SIG-M5 (cell line): ENCODE results near the gene NPTX1.
"Not testable (repeated sequence)": the region's sequence is repeated elsewhere in the genome, so short reads cannot be mapped to it uniquely, and the experiment has no call there.

Source experiments
- DNase-seq: peaks from one replicate; lab custom pipeline; 2025; lab: John Stamatoyannopoulos, UW

NPTX1 gene

DNA sequence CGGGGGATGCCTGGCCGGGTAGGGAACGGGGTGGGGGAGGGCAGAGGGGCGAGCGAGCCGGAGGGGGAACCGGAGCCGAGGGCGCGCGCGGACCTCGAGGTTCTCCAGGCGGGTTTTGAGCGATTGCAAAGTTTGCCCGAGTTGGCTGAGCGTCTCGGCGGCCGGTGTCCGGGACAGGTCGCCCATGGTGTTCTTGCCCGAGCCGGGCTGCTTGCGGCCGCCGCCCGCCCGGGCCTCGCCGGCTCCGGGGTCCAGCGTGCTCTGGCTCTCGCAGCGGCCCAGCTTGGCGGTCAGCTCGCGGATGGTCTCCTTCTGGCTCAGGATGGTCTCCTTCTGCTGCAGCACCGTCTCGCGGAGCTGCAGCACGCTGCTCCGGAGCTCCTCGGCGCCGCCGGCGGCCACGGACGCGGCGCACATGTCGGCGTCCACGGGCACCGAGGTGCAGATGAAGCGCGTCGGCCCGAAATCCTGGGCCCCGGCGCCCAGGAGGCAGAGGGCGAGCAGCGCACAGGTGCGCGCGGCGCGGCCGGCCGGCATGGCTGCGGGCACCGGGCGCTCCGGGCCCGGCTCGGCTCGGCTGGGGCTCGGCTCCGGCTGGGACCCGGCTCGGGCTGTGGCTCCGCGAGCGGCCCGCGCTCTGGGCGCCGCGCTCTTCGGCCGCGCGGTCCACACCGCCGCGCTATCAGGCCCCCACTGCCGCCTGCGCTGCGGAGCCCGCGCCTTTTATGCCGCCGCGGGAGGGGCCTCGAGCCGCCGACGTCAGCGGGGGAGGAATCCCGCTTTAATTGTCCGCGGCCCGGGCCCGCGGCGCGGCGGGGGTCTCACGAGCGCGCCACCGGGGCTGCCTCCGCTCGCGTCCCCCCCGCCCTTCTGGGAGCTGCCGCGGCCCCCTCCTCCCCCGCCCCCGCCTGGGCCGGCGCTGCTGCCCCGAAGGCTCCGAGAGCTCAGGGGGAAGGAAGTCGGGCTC, at the start of gene NPTX1:
Gene NPTX1, minus strand, starts transcription at position 698 of the 967 bp plus-strand sequence. Its CDS starts 161 bp downstream, at position 537.
- DNase-seq, result no peak

GRCh38 chr17:80523956-80524712, 47.7 kb upstream of the NPTX1 start:
- DNase-seq, result no peak

DNA sequence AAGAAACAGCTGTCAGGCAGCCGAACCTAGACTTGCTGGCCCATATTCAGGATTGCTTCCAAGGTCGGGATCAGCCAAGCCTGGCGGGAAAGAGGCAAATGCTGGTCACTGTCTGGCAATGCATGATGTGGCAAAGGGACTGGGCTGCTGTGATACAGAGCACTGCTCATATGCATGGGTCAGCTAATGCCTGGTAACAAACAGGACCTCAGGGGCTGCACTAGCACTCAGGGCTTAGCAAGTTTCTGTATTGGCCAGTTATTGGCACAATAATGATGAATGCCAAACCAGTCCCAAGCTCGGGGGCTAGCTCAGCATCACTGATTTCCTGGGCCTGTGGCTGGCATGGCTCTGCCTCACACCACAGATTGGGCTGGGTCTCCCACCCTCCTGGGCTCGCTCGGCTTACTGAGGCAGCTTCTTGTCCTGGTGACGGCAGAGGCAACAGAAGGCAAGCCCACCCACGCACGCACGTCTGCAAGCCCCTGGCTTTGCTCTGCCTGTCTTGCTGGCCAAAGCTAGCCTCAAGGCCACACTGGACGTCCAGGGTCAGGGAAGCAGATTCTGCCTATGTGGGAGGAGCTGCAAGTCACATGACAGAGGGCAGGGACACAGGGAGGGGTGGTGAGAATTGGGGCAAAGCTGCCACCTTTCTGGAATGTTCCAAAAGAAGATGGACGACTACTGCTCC, 46.8 kb upstream of the NPTX1 start:
- no peak for DNase-seq

- DNase-seq, result no peak
Observed at GRCh38 chr17:80520810-80521455, 44.5 kb upstream of the NPTX1 start.

GRCh38 chr17:80519091-80519781, 42.8 kb upstream of the NPTX1 start:
- DNase-seq, result no peak

GRCh38 chr17:80518392-80518791, 42.0 kb upstream of the NPTX1 start:
- DNase-seq, result no peak

- DNase-seq, result no peak
Observed at GRCh38 chr17:80517641-80518040, 41.2 kb upstream of the NPTX1 start.

GRCh38 chr17:80516171-80516932, 39.9 kb upstream of the NPTX1 start:
- DNase-seq, result no peak

- DNase-seq, result no peak
Observed at GRCh38 chr17:80513892-80514291, 37.5 kb upstream of the NPTX1 start.

DNA sequence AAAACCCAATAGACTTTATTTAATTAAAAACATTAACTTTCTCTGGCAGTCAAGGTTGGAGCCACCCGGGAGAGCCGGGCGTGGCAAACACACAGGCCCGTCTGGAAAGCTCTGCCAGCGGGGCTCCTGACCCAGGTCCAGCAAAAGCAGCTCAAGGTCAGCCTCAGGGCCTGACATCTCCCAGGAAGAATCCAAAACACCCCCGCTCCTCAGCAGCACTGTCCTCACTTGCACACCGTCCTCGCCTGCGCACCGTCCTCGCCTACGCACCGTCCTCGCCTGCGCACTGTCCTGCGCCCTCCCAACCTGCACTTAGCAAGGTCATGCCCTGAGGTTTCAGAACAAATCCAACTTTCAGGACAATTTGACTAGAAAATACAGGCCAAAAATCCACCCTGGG, 36.8 kb upstream of the NPTX1 start:
- no peak for DNase-seq

- DNase-seq, result no peak
Observed at GRCh38 chr17:80512233-80512632, 35.8 kb upstream of the NPTX1 start.

- no peak for DNase-seq
Observed at GRCh38 chr17:80511222-80512180, 35.1 kb upstream of the NPTX1 start.

DNA sequence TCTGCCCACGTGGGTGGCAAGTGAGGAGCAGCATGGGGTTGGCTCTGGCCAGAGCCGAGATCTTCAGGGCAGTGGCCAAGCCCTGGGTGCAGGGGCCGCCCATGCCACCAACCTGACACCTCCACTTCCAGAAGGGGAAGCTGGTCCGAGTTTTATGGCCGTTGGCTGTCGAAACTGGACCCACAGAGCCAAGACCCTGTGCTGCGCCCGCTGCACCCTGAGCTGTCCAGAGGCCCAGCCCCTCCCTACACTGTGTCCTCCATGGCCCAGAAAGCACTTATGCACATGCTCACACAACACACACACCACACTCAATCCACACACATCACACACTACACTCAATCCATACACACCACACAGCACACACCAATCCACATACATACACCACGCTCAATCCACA, 34.4 kb upstream of the NPTX1 start:
- no peak for DNase-seq

- DNase-seq, result no peak
Observed at GRCh38 chr17:80510132-80510531, 33.7 kb upstream of the NPTX1 start.

GRCh38 chr17:80509311-80509710, 32.9 kb upstream of the NPTX1 start:
- DNase-seq, result no peak

DNA sequence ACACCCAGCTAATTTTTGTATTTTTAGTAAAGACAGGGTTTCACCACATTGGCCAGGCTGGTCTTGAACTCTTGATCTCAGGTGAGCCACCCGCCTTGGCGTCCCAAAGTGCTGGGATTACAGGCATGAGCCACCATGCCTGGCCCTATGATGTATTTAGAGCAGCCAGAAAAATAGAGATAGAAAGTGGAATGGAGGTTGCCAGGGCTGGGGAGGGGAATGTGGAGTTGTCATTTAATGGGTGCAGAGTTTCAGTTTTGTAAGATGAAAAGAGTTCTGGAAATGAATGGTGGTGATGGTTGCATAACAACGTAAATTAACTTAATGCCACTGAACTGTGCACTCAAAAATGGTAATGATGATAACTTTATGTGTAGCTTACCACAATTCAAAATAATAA, 31.6 kb upstream of the NPTX1 start:
- DNase-seq, result no peak

GRCh38 chr17:80507177-80507576, 30.8 kb upstream of the NPTX1 start:
- not testable (repeated sequence) for DNase-seq

- DNase-seq, result no peak
Observed at GRCh38 chr17:80504686-80505413, 28.4 kb upstream of the NPTX1 start.

GRCh38 chr17:80503921-80504320, 27.5 kb upstream of the NPTX1 start:
- no peak for DNase-seq
